ENCODE measurements around the gene LRRC10B.

The LRRC10B gene

GRCh38 chr11:61487342-61488025 lies 21.1 kb upstream of the LRRC10B start:
- no peak for DNase-seq

- peak in 1 of 2 experiments; percentile 16 for DNase-seq
Observed at GRCh38 chr11:61488651-61489291, 19.8 kb upstream of the LRRC10B start.

- no peak for DNase-seq
Observed at GRCh38 chr11:61489833-61490721, 18.5 kb upstream of the LRRC10B start.

- no peak for DNase-seq
Observed at GRCh38 chr11:61491736-61492395, 16.7 kb upstream of the LRRC10B start.

- no peak for DNase-seq
Observed at GRCh38 chr11:61494381-61494961, 14.1 kb upstream of the LRRC10B start.

GRCh38 chr11:61495801-61496601 lies 12.5 kb upstream of the LRRC10B start:
- DNase-seq: peak; percentile 10 to 53

- DNase-seq: no peak
Observed at GRCh38 chr11:61496602-61497400, 11.7 kb upstream of the LRRC10B start.

GRCh38 chr11:61497473-61497872 lies 11.1 kb upstream of the LRRC10B start:
- no peak for DNase-seq

- no peak for DNase-seq
Observed at GRCh38 chr11:61497876-61498275, 10.7 kb upstream of the LRRC10B start.

GRCh38 chr11:61498767-61499341 lies 9.7 kb upstream of the LRRC10B start:
- DNase-seq: no peak

GRCh38 chr11:61499816-61500491 lies 8.6 kb upstream of the LRRC10B start:
- DNase-seq: no peak

GRCh38 chr11:61502522-61502921 lies 6.0 kb upstream of the LRRC10B start:
- no peak for DNase-seq

GRCh38 chr11:61503135-61503770 lies 5.3 kb upstream of the LRRC10B start:
- no peak for DNase-seq

GRCh38 chr11:61505106-61505505 lies 3.4 kb upstream of the LRRC10B start:
- DNase-seq: no peak

GRCh38 chr11:61505640-61506155 lies 2.9 kb upstream of the LRRC10B start:
- no peak for DNase-seq

GRCh38 chr11:61507012-61507768 lies 1.4 kb upstream of the LRRC10B start:
- DNase-seq: no peak

GRCh38 chr11:61509043-61510029 lies 787 bp downstream of the LRRC10B start:
- peak; percentile 57 to 68 for DNase-seq

All from NCI-H187 (cell line).